Measurements from ENCODE around the gene PCNX1.
A peak's percentile ranks its signal among the peaks of the same experiment; 100 is the strongest.

Gene PCNX1

GRCh38 chr14:71076462-71077092, 169.3 kb downstream of the PCNX1 start:
- no peak for DNase-seq (ENCODE audit: low read depth)

GRCh38 chr14:71078500-71078899, 171.2 kb downstream of the PCNX1 start:
- DNase-seq (ENCODE audit: low read depth): no peak

DNA sequence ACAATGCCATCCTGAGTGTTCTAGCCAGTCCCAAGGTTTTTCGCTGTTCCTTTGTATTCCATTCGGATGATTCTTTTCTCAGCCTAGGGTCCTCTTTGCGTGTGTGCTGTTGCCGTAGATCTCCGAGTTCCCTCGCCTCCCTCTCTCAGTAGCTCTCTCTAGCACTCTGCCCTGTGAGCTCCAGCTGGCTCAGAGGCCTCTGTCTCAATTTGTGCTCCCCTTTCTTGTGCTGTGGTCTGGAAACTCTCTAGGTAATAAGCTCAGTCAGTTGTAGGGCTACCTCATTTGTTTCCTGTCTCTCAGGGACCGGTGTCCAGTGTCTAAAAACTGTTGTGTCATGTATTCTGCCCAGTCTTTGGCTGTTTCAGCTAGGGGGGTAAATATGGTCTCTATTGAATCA, 179.3 kb downstream of the PCNX1 start:
- DNase-seq (ENCODE audit: low read depth): no peak

DNA sequence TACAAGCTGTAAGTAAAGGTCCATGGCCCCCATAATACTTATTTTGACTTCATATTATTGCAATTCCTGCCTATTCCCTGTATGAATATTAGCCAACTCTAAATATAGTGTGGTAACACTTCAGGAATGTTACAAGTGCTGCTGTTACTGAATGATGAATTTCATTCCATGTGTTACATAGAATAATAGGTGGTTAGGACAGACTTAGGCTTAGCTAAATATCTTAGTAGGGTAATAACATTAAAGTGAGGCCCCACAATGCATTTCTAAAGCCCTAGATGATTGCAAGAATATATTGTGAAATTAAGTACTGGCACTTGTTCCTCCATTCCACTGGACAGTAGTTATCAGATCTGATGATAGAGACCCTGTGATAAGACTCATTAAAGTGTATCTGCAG, 182.7 kb downstream of the PCNX1 start:
- no peak for DNase-seq (ENCODE audit: low read depth)

DNA sequence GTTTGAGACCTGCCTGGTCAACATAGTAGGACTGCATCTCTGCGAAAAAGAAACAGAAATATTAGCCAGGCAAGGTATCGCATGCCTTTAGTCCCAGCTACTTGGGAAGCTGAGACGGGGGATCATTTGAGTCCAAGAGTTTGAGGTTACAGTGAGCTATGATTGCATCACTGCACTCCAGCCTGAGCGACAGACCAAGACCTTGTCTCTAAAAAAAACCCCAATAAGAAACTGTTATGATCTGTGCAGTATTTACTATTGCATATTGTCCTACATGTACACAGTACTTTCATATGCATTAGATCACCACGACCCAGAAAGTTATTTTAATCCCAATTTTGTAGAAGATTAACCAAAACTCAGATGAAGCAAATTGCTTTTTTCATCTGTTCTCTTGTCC, 187.5 kb downstream of the PCNX1 start:
- no peak for DNase-seq (ENCODE audit: low read depth)

GRCh38 chr14:71096947-71097346, 189.7 kb downstream of the PCNX1 start:
- DNase-seq (ENCODE audit: low read depth): no peak

GRCh38 chr14:71103662-71104484, 196.6 kb downstream of the PCNX1 start:
- no peak for DNase-seq (ENCODE audit: low read depth)

GRCh38 chr14:71105177-71105576, 197.9 kb downstream of the PCNX1 start:
- DNase-seq (ENCODE audit: low read depth): no peak

DNA sequence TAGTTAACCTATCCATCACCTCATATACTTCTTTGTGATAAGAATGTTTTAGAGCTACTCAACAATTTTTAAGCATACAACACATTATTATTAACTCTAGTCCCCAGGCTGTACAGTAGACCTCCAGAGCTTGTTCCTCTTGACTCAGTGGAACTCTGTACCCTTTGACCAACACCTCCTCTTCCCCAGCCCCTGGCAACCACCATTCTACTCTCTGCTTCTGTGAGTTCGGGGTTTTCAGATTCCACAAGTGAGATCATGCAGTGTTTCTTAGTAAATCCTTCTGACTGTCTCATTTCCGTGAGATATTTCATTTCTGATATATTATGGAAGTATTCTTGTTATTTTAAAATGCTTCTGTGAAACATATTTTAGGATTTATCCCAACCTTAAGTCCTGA, 200.7 kb downstream of the PCNX1 start:
- DNase-seq (ENCODE audit: low read depth): no peak

DNA sequence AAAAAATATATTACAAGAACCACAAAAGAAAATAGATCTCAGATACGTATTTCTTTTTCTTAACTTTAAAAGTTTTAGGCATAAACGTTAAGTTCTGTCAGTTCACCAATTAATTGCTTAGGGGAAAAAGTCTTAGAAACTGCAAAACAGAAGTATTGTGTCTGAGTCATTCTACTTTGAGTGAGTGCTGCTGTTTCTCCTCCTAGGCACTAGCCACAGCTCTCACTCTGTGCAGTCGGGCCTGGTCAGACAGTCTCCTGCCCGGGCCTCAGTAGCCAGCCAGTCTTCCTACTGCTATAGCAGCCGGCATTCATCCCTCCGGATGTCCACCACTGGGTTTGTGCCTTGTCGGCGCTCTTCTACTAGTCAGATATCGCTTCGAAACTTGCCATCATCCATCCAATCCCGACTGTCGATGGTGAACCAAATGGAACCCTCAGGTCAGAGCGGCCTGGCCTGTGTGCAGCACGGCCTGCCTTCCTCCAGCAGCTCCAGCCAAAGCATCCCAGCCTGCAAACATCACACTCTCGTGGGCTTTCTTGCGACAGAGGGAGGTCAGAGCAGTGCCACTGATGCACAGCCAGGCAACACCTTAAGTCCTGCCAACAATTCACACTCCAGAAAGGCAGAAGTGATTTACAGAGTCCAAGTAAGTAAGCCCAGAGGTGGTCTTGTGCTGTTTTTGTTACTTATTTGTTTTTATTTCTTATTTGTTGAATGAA, 201.3 kb downstream of the PCNX1 start:
- DNase-seq (ENCODE audit: low read depth): no peak

- DNase-seq (ENCODE audit: low read depth): no peak
Observed at GRCh38 chr14:71113376-71113775, 206.1 kb downstream of the PCNX1 start.

DNA sequence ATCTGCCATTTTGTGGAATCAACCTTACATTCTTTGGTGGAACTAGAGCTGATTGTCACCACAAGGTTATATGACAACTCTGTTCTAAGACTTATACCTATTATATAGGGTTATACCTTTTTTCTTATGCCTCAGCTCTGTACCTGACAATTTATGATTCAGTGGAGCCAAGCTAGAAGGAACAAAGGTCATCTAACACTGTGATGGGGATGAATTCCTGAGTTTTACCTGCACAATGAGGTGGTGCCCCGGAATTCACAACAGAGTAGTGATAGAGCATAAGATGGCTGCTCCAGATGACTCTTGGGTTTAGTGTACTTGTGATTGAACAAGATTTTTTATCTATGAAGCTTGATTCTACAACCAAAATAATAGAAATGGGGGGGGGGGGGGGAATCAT, 207.3 kb downstream of the PCNX1 start:
- no peak for DNase-seq (ENCODE audit: low read depth)

DNA sequence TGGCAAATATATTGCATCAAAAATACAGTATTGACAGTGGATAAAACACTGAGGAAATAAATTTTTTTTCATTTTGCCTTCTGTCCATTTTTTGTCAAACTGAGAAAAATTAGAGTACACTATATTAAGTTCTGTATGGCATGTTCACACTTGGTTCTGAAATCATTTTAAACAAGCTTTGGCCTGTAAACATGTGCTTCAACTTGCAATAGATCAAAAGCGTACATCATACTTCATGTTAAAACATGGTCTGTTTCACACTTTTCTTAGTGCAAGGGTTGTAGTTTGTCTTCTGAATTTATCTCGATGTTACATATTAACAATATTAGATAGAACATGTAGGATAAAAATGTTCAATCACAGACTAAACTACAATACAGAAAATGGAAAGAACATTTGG, 208.0 kb downstream of the PCNX1 start:
- DNase-seq (ENCODE audit: low read depth): no peak

GRCh38 chr14:71115821-71116567, 208.7 kb downstream of the PCNX1 start:
- no peak for DNase-seq (ENCODE audit: low read depth)

DNA sequence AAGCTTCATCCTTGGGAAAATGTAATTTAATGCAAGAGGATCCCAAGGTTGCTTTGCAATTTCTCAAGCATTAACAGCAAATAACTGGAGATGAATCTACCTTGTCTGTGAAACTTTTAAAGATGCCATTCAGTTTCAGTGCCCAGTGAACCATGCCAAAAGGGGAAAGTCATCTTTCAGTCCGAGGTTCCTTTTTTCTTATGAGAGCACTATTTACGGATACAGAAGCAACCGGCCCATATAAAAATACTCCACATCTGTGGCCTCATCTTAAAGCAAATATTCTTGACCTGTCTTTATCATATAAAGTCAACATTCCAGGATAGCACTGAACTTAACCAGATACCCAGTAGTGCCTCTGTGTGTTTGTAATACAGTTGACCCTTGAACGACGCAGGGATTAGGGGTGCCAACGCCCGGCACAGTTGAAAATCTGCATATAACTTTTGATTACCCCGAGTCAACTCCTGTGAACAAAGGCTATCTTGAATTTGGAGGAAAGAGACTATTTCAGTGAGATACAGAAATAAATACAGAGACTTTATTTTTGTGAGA, 209.4 kb downstream of the PCNX1 start:
- no peak for DNase-seq (ENCODE audit: low read depth)

DNA sequence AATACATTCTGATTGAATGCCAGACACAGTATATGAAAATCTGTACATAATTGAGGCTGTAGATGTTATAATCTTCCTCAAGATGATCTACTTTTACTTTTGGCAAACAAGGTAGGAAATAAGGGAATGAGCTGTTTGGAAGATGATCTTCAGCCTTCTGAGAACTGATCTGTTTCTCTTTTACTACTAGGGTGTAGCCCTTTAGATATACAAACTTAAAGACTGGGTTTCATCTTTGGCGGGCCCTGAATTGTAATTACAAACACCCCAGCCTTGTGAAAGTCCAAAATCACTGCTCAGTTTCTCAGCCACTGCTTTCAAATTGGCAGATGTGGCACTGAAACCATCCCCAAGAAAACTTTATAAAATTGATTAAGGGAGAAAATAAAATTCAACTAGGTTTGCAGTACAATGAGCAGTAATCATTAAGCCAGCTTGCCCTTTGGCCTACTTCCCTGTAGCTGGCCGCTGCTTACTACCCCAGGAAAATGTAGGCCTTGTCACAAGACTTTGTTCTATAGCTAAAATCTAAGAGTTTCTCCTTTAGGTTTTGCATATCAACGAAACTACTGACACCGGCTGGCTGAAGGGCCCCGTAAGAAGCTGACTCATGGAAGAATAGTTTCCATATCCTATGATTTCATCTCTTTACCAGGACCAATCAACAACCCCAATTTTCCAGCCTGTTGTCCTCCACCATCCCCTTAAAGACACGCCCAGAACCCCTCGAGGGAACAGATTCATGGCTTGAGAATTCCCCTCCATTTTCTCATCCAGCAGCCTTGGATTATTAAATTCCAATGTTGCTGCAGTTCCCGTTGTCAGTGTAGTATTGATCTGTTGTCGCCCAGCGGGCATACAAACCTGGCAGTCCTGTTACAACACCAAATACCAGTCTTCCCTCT, 210.8 kb downstream of the PCNX1 start:
- no peak for DNase-seq (ENCODE audit: low read depth)

- DNase-seq (ENCODE audit: low read depth): peak; percentile 32
Observed at GRCh38 chr14:71119075-71119474, 211.8 kb downstream of the PCNX1 start.

GRCh38 chr14:71119832-71120231, 212.6 kb downstream of the PCNX1 start:
- no peak for DNase-seq (ENCODE audit: low read depth)

DNA sequence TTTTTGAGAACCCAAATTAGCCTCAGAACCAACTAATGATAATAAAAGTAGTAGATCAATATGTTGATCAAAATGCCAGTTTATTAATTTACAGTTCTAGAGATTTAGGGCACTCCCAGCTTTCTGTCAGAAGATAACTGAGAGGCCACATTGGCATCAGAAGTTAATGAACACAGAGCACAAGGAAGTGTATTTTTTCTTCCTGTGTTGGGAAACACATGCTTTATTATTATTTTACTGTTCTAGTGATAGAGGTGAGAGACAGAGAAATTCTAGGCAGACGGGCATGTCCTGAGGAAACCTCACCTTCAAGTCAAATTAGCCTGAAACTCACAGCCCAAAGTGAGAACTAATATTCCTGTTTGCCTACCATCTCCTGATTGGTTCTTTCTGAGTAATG, 213.7 kb downstream of the PCNX1 start:
- no peak for DNase-seq (ENCODE audit: low read depth)

GRCh38 chr14:71121711-71122110, 214.5 kb downstream of the PCNX1 start:
- DNase-seq (ENCODE audit: low read depth): no peak
